GM12892 (cell line): ENCODE results near the gene RFFL.

Source experiments
- POLR2A ChIP-seq: IDR thresholded peaks from 2 replicates; pipeline ENCODE4 v1.6.1; 2011; ENCODE audit warnings: low read depth, low read length, control low read depth
- POLR2AphosphoS5 ChIP-seq: IDR thresholded peaks from 2 replicates; pipeline ENCODE4 v1.6.1; 2011; ENCODE audit warnings: low read depth, low read length, control low read depth
- TAF1 ChIP-seq: IDR thresholded peaks from 2 replicates; pipeline ENCODE4 v1.6.1; 2011; ENCODE audit warnings: low read depth, mild to moderate bottlenecking, control low read depth, low read length, borderline replicate concordance

DNA sequence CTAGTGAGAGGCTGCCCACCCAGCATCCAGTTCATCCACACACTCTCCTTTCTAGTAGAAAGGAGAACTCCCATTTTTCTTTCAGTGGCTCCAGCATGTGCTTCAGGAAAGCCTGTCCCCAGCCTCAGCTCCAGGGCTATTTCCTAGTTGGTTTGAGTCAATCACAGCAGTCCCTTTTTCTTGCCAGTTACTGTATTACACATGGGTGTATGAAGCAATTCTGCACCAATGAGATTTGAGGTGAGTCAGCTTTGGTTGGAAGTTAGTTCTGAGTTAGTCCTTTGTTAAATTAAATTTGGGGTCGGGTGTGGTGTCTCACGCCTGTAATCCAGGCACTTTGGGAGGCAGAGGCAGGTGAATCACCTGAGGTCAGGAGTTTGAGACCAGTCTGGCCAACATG, 31.4 kb upstream of the RFFL start:
- no peak for TF ChIP-seq POLR2A
- no peak for TF ChIP-seq POLR2AphosphoS5
- no peak for TF ChIP-seq TAF1
